Loucy (cell line): Measurements from ENCODE around the gene CASK.

Experiments
- H2AFZ ChIP-seq: fragments of 200-600 bp; sonication (generic); 2 replicates; pipeline ENCODE4 v1.6.0; 2016; ENCODE audit warnings: antibody characterized with exemption, mild to moderate bottlenecking, low read length, moderate library complexity
- H3F3A ChIP-seq: fragments of 200-600 bp; 2 replicates; pipeline ENCODE4 v1.6.0; 2016; ENCODE audit warnings: antibody characterized with exemption, low read depth, mild to moderate bottlenecking
- H3K27me3 ChIP-seq: fragments of 200-600 bp; sonication (generic); 2 replicates; pipeline ENCODE4 v1.6.1; 2014; ENCODE audit warnings: low read length, mild to moderate bottlenecking; ENCODE audit not compliant: insufficient read depth, poor library complexity, severe bottlenecking
- H3K36me3 ChIP-seq: fragments of 200-600 bp; sonication (generic); 2 replicates; pipeline ENCODE4 v1.6.1; 2016; ENCODE audit warnings: low read length; ENCODE audit not compliant: insufficient read depth
- H3K4me1 ChIP-seq: fragments of 200-600 bp; sonication (generic); 2 replicates; pipeline ENCODE4 v1.5.1; 2014; ENCODE audit warnings: low read length, mild to moderate bottlenecking; ENCODE audit not compliant: insufficient read depth, poor library complexity, severe bottlenecking
- H3K4me2 ChIP-seq: fragments of 200-600 bp; sonication (generic); 2 replicates; pipeline ENCODE4 v1.6.0; 2014; ENCODE audit warnings: antibody characterized with exemption, low read length, low read depth, mild to moderate bottlenecking; ENCODE audit not compliant: poor library complexity, severe bottlenecking
- H3K4me3 ChIP-seq: fragments of 200-600 bp; sonication (generic); 2 replicates; pipeline ENCODE4 v1.5.1; 2014; ENCODE audit warnings: low read length, mild to moderate bottlenecking, mixed read lengths; ENCODE audit not compliant: poor library complexity, severe bottlenecking
- H3K79me2 ChIP-seq: fragments of 200-600 bp; sonication (generic); 2 replicates; pipeline ENCODE4 v1.6.1; 2014; ENCODE audit warnings: low read length; ENCODE audit not compliant: insufficient read depth
- H3K9ac ChIP-seq: fragments of 200-600 bp; sonication (generic); 2 replicates; pipeline ENCODE4 v1.6.0; 2014; ENCODE audit warnings: mild to moderate bottlenecking, low read depth, low read length, moderate library complexity; ENCODE audit not compliant: poor library complexity, severe bottlenecking
- H3K9me2 ChIP-seq: fragments of 200-600 bp; sonication (generic); replicated peaks from 2 replicates; pipeline ENCODE4 v1.6.1; 2016; ENCODE audit warnings: low read depth, low read length, mixed read lengths
- H3K9me3 ChIP-seq: fragments of 200-600 bp; sonication (generic); 2 replicates; pipeline ENCODE4 v1.6.1; 2014; ENCODE audit warnings: mild to moderate bottlenecking, antibody characterized with exemption, low read length, low read depth; ENCODE audit not compliant: insufficient read depth
- H4K20me1 ChIP-seq: fragments of 200-600 bp; sonication (generic); 2 replicates; pipeline ENCODE4 v1.6.0; 2014; ENCODE audit warnings: antibody characterized with exemption, low read length, mild to moderate bottlenecking; ENCODE audit not compliant: insufficient read depth, poor library complexity, severe bottlenecking
- EZH2phosphoT487 ChIP-seq: fragments of 200-600 bp; IDR thresholded peaks from 2 replicates; pipeline ENCODE4 v1.6.1; 2018; ENCODE audit warnings: antibody characterized with exemption, mild to moderate bottlenecking, moderate library complexity, borderline replicate concordance
- TF ChIP-seq, protein P1 (sequence below): fragments of 200-600 bp; sonication (generic); conservative IDR thresholded peaks from 2 replicates; pipeline ENCODE4 v1.5.1; 2014; ENCODE audit warnings: mild to moderate bottlenecking, antibody characterized with exemption, low read length

CASK gene

GRCh38 chrX:41522081-41522480 is 401.3 kb downstream of the CASK start:
- Histone ChIP-seq H3K27me3 (no peaks in the 10 kb centered on the region), H3K9me2 (no peaks in the 10 kb centered on the region), H3K4me2 (no peak overlapping the region), H3K9ac (no peak overlapping the region), H2AFZ (no peak overlapping the region), H3K4me1 (no peaks in the 10 kb centered on the region), H4K20me1 (no peaks in the 10 kb centered on the region), H3K9me3 (no peaks in the 10 kb centered on the region), H3K79me2 (no peaks in the 10 kb centered on the region), H3K4me3 (no peak overlapping the region), H3F3A (no peaks in the 10 kb centered on the region), H3K36me3 (no peaks in the 10 kb centered on the region; the same call in 1 of the 2 replicates)
- TF ChIP-seq, protein P1, sequence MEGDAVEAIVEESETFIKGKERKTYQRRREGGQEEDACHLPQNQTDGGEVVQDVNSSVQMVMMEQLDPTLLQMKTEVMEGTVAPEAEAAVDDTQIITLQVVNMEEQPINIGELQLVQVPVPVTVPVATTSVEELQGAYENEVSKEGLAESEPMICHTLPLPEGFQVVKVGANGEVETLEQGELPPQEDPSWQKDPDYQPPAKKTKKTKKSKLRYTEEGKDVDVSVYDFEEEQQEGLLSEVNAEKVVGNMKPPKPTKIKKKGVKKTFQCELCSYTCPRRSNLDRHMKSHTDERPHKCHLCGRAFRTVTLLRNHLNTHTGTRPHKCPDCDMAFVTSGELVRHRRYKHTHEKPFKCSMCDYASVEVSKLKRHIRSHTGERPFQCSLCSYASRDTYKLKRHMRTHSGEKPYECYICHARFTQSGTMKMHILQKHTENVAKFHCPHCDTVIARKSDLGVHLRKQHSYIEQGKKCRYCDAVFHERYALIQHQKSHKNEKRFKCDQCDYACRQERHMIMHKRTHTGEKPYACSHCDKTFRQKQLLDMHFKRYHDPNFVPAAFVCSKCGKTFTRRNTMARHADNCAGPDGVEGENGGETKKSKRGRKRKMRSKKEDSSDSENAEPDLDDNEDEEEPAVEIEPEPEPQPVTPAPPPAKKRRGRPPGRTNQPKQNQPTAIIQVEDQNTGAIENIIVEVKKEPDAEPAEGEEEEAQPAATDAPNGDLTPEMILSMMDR: no peak
- TF ChIP-seq EZH2phosphoT487: no peak

DNA sequence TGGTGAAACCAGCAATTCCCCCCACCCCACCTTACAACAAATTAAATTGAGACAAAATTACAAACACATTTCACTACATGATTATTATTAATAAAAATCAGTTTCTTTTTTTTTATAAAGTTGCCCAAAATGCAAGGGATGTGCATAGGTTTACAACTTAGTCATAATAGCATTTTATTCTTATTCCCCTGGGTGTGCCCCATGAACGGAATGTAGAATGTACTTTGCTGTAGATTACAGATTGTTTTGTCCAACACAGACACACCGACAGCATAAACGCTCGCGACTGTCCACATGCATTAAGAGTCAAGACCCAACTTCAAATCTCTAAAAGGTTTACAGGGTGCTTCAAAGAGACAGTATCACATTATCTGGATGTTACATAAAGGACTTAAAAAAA is 403.9 kb downstream of the CASK start:
- Histone ChIP-seq H3K9me2 (no peaks in the 10 kb centered on the region), H3K4me3 (no peak overlapping the region), H3K36me3 (no peaks in the 10 kb centered on the region; the same call in 1 of the 2 replicates), H3K27me3 (no peaks in the 10 kb centered on the region), H3K4me1 (no peaks in the 10 kb centered on the region), H3K4me2 (no peak overlapping the region), H3K9ac (no peak overlapping the region), H3F3A (no peaks in the 10 kb centered on the region), H4K20me1 (no peaks in the 10 kb centered on the region), H3K79me2 (no peaks in the 10 kb centered on the region), H2AFZ (no peak overlapping the region), H3K9me3 (no peaks in the 10 kb centered on the region)
- TF ChIP-seq, protein P1: no peak
- no peak for TF ChIP-seq EZH2phosphoT487

DNA sequence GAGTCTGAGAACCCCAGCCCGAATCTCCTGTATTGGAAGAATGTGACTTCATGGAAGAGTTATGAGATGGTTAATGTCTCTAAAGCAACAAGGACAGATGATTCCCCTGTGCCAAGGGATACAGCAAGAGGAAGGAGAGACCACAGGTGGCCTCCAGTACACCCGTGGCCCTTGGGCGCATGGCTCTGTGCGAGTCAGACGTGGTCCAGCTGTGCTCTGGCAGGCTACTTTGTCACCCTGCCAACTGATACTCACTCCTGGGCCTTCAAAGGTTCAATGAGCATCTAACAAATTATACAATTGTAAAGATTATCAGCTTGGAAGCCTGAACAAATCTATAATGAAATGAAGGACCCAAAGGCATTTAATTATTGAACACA is 404.5 kb downstream of the CASK start:
- Histone ChIP-seq H3K9ac (no peak overlapping the region), H2AFZ (no peak overlapping the region), H3K4me2 (no peak overlapping the region), H3K36me3 (no peaks in the 10 kb centered on the region; the same call in 1 of the 2 replicates), H4K20me1 (no peaks in the 10 kb centered on the region), H3K4me3 (no peak overlapping the region), H3K9me3 (no peaks in the 10 kb centered on the region), H3K9me2 (no peaks in the 10 kb centered on the region), H3K79me2 (no peaks in the 10 kb centered on the region), H3F3A (no peaks in the 10 kb centered on the region), H3K27me3 (no peaks in the 10 kb centered on the region), H3K4me1 (no peaks in the 10 kb centered on the region)
- TF ChIP-seq, protein P1: no peak
- no peak for TF ChIP-seq EZH2phosphoT487
